Suprapubic skin (tissue), 4 donors: ENCODE data around the gene CLK1. TPM values are rescaled to one million over a fixed set of nuclear protein-coding genes. Genes with fewer than 3 reads are reported as not detected.

Experiments
- DNase-seq, 2 donors: peaks; one replicate each; pipeline ENCODE4 v3.0.0-alpha.2; 2019; ENCODE audit warnings: low spot score in 2 of 2
- H3K27ac ChIP-seq: fragments of 200-600 bp; sonication (generic); one replicate; pipeline ENCODE4 v1.5.1; 2019
- H3K27me3 ChIP-seq: fragments of 200-600 bp; sonication (generic); one replicate; pipeline ENCODE4 v1.5.1; 2019
- H3K36me3 ChIP-seq: fragments of 200-600 bp; sonication (generic); one replicate; pipeline ENCODE4 v1.5.1; 2019
- H3K4me1 ChIP-seq: fragments of 200-600 bp; sonication (generic); one replicate; pipeline ENCODE4 v1.5.1; 2019
- H3K4me3 ChIP-seq: fragments of 200-600 bp; sonication (generic); one replicate; pipeline ENCODE4 v1.5.1; 2019; ENCODE audit warnings: mild to moderate bottlenecking
- H3K9me3 ChIP-seq: fragments of 200-600 bp; sonication (generic); one replicate; pipeline ENCODE4 v1.5.1; 2019
- CTCF ChIP-seq, 2 donors: fragments of 200-600 bp in 1 of 2; fragments of 450-650 bp in 1 of 2; sonication (generic) in 1 of 2; IDR thresholded peaks; one replicate each; pipeline ENCODE4 v1.5.1; 2016 to 2019; ENCODE audit warnings: antibody characterized with exemption in 2 of 2, mild to moderate bottlenecking in 1 of 2, moderate library complexity in 1 of 2
- EP300 ChIP-seq: sonication (generic); formaldehyde crosslinking; IDR thresholded peaks from one replicate; pipeline ENCODE4 v1.6.1; 2017; ENCODE audit warnings: antibody characterized with exemption
- POLR2A ChIP-seq, 2 donors: fragments of 450-650 bp; IDR thresholded peaks; one replicate each; pipeline ENCODE4 v1.6.1; 2017; ENCODE audit warnings: antibody characterized with exemption in 2 of 2, mild to moderate bottlenecking in 2 of 2, moderate library complexity in 2 of 2
- POLR2AphosphoS5 ChIP-seq, 3 donors: sonication (generic); formaldehyde crosslinking; IDR thresholded peaks; one replicate each; pipeline ENCODE4 v1.6.1; 2017; ENCODE audit warnings: antibody characterized with exemption in 3 of 3
- WGBS: methylation state at CpG from one replicate; pipeline ENCODE4 v1.1.5; 2018; 5-methylcytosine and 5-hydroxymethylcytosine counted together
- total RNA-seq, 4 donors: library from RNA; depleted of rRNA; stranded (reverse); fragments of >200 nt; gene quantifications; one replicate each; pipeline ENCODE4 v1.1.0, GENCODE V29; 2016

The CLK1 gene
- total RNA-seq, 4 donors from 2014 or later = 61.0 to 394 (median 130) TPM

- Histone ChIP-seq H3K9me3 (no peaks in the 10 kb centered on the region), H3K4me3 (no peak overlapping the region), H3K27me3 (no peaks in the 10 kb centered on the region), H3K4me1 (no peaks in the 10 kb centered on the region), H3K27ac (no peak overlapping the region), H3K36me3 (no peaks in the 10 kb centered on the region)
- no peak for TF ChIP-seq POLR2AphosphoS5 (IDR thresholded peaks at IDR 0.05)
- TF ChIP-seq EP300 = no peak
- no peak for TF ChIP-seq CTCF (IDR thresholded peaks at IDR 0.05)
- no peak for TF ChIP-seq POLR2A (IDR thresholded peaks at IDR 0.05)
- 95% methylated on average over 16 of the region's 24 CpGs for WGBS
- DNase-seq = no peak
These were observed 20.2 kb downstream of the CLK1 start for GRCh38 chr2:200843993-200844948.

- Histone ChIP-seq H3K4me1 (no peaks in the 10 kb centered on the region), H3K27me3 (no peaks in the 10 kb centered on the region), H3K9me3 (peaks cover 3% of the 10 kb centered on the region), H3K27ac (no peak overlapping the region), H3K36me3 (no peaks in the 10 kb centered on the region), H3K4me3 (no peak overlapping the region)
- TF ChIP-seq POLR2A (IDR thresholded peaks at IDR 0.05) = no peak
- no peak for TF ChIP-seq CTCF (IDR thresholded peaks at IDR 0.05)
- no peak for TF ChIP-seq EP300
- TF ChIP-seq POLR2AphosphoS5 (IDR thresholded peaks at IDR 0.05) = no peak
- DNase-seq = no peak
- 53% methylated on average over 3 of the region's 3 CpGs for WGBS
These were observed 24.9 kb downstream of the CLK1 start for GRCh38 chr2:200839513-200839912.

DNA sequence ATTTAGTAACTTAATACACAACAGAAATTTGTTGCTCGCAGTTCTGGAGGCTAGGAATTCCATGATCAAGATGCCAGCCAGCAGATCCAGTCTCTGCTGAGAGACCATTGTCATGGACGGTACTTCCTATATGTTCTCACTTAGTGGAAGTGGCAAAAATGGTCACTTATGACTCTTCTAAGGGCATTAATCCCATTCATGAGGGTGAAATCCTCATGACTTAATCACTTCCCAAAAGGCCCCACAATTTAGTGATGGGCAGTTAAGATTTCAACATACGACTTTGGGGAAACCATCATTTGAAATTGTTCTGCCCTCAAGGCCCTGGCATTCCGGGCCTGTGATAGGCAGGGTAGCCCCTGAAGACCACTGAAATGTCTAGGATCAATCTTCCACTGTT, 29.8 kb downstream of the CLK1 start:
- H3K27me3 ChIP-seq = no peaks in the 10 kb centered on the region
- 89% methylated on average over 4 of the region's 4 CpGs for WGBS
- no peak for DNase-seq
- no peak overlapping the region for H3K4me3 ChIP-seq
- H3K9me3 ChIP-seq = peaks cover 3% of the 10 kb centered on the region
- no peaks in the 10 kb centered on the region for H3K4me1 ChIP-seq
- TF ChIP-seq CTCF (IDR thresholded peaks at IDR 0.05) (no peak), EP300 (no peak), POLR2A (IDR thresholded peaks at IDR 0.05) (no peak), POLR2AphosphoS5 (IDR thresholded peaks at IDR 0.05) (no peak)
- no peak overlapping the region for H3K27ac ChIP-seq
- H3K36me3 ChIP-seq = no peaks in the 10 kb centered on the region

GRCh38 chr2:200829258-200829655, 35.2 kb downstream of the CLK1 start:
- DNase-seq = no peak
- TF ChIP-seq EP300 (no peak), CTCF (IDR thresholded peaks at IDR 0.05) (no peak), POLR2AphosphoS5 (IDR thresholded peaks at IDR 0.05) (no peak), POLR2A (IDR thresholded peaks at IDR 0.05) (no peak)
- 88% methylated on average over 2 of the region's 2 CpGs for WGBS
- Histone ChIP-seq H3K4me1 (no peaks in the 10 kb centered on the region), H3K27me3 (no peaks in the 10 kb centered on the region), H3K27ac (no peak overlapping the region), H3K4me3 (no peak overlapping the region), H3K9me3 (no peaks in the 10 kb centered on the region), H3K36me3 (peaks cover 5% of the 10 kb centered on the region)

DNA sequence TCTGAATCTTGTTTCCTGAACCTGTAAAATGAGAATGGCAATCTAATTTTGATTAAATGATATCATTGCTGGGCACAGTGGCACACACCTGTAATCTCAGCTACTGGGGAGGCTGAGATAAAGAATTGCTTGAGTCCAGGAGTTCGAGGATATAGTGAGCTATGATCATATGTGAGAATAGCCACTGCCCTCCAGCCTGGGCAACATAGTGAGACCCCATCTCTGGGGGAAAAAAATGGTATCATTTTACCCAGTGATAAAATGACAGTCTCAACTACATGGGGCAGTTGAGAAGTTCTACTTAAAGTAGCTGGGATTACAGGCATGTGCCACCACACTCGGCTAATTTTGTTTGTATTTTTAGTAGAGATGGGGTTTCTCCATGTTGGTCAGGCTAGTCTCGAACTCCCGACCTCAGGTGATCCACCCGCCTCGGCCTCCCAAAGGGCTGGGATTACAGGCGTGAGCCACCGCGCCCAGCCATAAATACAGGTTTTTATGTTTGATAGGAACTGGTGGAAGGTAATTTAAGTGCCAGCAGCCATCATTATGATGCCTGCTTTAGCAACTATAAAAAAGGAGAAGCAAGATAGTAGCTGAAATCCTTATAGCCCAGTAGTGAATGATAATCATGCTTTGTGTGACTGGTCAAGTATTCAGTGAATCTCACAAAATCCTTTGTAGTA, 35.7 kb downstream of the CLK1 start:
- Histone ChIP-seq H3K27ac (no peak overlapping the region), H3K4me1 (no peaks in the 10 kb centered on the region), H3K9me3 (no peaks in the 10 kb centered on the region), H3K4me3 (no peak overlapping the region), H3K27me3 (no peaks in the 10 kb centered on the region), H3K36me3 (peaks cover 9% of the 10 kb centered on the region)
- DNase-seq = no peak
- 96% methylated on average over 9 of the region's 9 CpGs for WGBS
- no peak for TF ChIP-seq POLR2A (IDR thresholded peaks at IDR 0.05)
- TF ChIP-seq EP300 = no peak
- no peak for TF ChIP-seq POLR2AphosphoS5 (IDR thresholded peaks at IDR 0.05)
- no peak for TF ChIP-seq CTCF (IDR thresholded peaks at IDR 0.05)
